HG03460 (cell line): ENCODE data around the gene TBPL1.
A peak's percentile ranks its signal among the peaks of the same experiment; 100 is the strongest.
"Not testable (repeated sequence)": the region's sequence is repeated elsewhere in the genome, so short reads cannot be mapped to it uniquely, and the experiment has no call there.

Experiments
- ATAC-seq: cut with Tn5 transposase; IDR thresholded peaks from one replicate; pipeline ENCODE4 v1.9.1; 2021; ENCODE audit not compliant: unreplicated experiment

Gene TBPL1

GRCh38 chr6:133973109-133973971 lies 20.3 kb downstream of the TBPL1 start:
- ATAC-seq: peak; percentile 40

- ATAC-seq: no peak
These were observed 25.2 kb downstream of the TBPL1 start for GRCh38 chr6:133977983-133978895.

- ATAC-seq: no peak
These were observed 25.8 kb downstream of the TBPL1 start for GRCh38 chr6:133978896-133979240.

- ATAC-seq: not testable (repeated sequence)
These were observed 26.4 kb downstream of the TBPL1 start for GRCh38 chr6:133979269-133979963.

- no peak for ATAC-seq
These were observed 27.1 kb downstream of the TBPL1 start for GRCh38 chr6:133980168-133980567.

- ATAC-seq: peak; percentile 54
These were observed 30.3 kb downstream of the TBPL1 start for GRCh38 chr6:133983099-133983939.

GRCh38 chr6:133985970-133986369 lies 32.9 kb downstream of the TBPL1 start:
- no peak for ATAC-seq

- no peak for ATAC-seq
These were observed 33.9 kb downstream of the TBPL1 start for GRCh38 chr6:133986942-133987341.

- ATAC-seq: no peak
These were observed 36.5 kb downstream of the TBPL1 start for GRCh38 chr6:133989525-133989924.

- ATAC-seq: no peak
These were observed 37.3 kb downstream of the TBPL1 start for GRCh38 chr6:133990321-133990720.

- no peak for ATAC-seq
These were observed 38.1 kb downstream of the TBPL1 start for GRCh38 chr6:133991096-133991593.

- no peak for ATAC-seq
These were observed 40.1 kb downstream of the TBPL1 start for GRCh38 chr6:133992992-133993680.

- no peak for ATAC-seq
These were observed 42.3 kb downstream of the TBPL1 start for GRCh38 chr6:133995296-133995695.

GRCh38 chr6:133995758-133996157 lies 42.7 kb downstream of the TBPL1 start:
- no peak for ATAC-seq

- ATAC-seq: no peak
These were observed 44.2 kb downstream of the TBPL1 start for GRCh38 chr6:133997267-133997666.

GRCh38 chr6:133999305-133999704 lies 46.3 kb downstream of the TBPL1 start:
- no peak for ATAC-seq

GRCh38 chr6:134000443-134000842 lies 47.4 kb downstream of the TBPL1 start:
- no peak for ATAC-seq

- no peak for ATAC-seq
These were observed 49.8 kb downstream of the TBPL1 start for GRCh38 chr6:134002821-134003220.

- no peak for ATAC-seq
These were observed 50.5 kb downstream of the TBPL1 start for GRCh38 chr6:134003542-134003951.

- ATAC-seq: no peak
These were observed 51.7 kb downstream of the TBPL1 start for GRCh38 chr6:134004714-134005113.
